GM19328 (cell line): ENCODE results near the gene PDE4D.
A peak's percentile ranks its signal among the peaks of the same experiment; 100 is the strongest.

ENCODE experiments used
- ATAC-seq: cut with Tn5 transposase; IDR thresholded peaks from one replicate; pipeline ENCODE4 v1.9.1; 2021; ENCODE audit warnings: mild to moderate bottlenecking, moderate library complexity; ENCODE audit not compliant: unreplicated experiment

Gene PDE4D

DNA sequence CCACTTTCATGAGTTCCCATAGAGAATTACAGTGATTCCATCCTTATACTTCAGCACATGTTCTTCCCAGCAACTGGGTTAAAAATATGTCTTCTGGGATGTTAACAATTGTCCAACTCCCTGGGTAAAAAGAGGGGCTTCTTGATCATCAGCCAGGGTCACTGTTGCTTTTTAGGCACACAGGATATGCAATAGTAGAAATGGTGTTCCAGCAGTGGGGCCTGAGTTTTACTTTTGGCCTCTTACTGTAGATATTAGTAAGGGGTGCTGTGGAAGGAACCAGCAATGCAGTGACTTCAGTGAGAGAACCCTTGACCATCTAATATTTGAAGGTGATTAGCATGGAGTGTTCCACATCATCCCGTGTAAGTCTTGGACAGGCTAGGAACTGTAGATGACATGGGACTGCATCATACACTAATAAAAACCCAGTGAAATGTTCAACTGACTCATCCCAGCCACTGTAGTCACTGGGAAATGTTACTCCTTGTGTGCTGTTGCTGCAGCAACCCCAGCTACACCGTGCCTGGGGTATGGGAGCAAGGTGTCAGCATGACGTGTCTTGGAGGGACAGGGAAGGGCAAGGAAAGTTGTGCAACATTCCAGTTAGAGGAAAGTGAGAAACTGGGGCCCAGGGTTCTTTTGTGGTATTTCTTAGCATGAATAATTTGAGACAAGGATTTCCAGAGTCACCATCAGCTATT is 699.8 kb downstream of the PDE4D start:
- ATAC-seq, result no peak

DNA sequence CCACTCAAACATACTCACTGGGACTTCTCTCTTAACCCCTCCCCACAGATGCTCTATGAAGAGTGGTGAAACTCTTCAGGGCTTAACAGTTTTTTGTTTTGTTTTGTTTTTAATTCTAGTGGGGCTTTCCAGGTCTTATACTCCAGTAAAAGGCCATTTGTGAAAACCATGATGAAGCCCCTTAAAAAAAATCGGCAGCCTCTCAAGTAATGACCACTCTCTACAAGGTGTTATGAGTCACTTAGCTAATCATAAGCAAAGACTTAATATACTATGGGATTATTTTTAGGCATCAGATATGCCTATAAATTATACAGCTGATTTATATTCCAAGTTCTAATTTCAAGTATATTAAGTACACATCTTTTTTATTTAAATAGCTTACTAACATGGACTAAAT is 702.8 kb downstream of the PDE4D start:
- ATAC-seq, result no peak

DNA sequence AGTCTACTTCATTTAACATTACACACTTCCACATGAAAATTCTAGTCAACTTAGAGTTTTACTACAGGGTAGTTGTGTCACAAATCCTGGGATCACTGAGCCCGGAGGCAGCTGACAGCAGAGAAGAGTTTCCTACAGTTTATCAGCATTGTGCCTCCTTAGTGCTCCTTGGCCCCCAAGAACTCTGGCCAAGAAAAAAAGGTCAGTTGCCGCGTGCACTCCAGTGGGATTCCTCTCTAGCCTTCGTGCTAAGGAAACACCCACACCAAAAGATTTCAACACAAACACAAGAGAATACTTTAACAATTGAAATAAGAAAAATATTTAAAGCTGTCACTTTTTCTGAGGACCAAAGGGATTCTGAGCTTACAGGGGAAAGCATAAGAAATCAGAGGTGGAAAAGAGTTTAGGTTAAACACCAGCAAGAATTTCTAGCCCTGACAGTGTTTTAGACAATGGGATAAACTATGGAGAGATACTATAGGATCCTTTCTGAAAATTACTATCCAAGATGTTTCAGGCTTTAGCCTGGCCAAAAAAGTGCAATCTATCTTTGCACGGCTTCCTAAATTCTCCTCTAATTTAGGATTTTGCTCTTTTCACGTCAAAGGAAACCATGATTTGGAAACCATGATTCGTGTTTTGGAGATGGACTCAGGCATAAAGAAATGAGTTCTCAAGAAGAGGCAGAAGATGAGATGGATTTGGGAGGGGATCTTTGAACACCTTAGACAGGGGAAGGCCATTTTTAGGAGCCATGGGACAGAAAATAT is 703.9 kb downstream of the PDE4D start:
- no peak for ATAC-seq

DNA sequence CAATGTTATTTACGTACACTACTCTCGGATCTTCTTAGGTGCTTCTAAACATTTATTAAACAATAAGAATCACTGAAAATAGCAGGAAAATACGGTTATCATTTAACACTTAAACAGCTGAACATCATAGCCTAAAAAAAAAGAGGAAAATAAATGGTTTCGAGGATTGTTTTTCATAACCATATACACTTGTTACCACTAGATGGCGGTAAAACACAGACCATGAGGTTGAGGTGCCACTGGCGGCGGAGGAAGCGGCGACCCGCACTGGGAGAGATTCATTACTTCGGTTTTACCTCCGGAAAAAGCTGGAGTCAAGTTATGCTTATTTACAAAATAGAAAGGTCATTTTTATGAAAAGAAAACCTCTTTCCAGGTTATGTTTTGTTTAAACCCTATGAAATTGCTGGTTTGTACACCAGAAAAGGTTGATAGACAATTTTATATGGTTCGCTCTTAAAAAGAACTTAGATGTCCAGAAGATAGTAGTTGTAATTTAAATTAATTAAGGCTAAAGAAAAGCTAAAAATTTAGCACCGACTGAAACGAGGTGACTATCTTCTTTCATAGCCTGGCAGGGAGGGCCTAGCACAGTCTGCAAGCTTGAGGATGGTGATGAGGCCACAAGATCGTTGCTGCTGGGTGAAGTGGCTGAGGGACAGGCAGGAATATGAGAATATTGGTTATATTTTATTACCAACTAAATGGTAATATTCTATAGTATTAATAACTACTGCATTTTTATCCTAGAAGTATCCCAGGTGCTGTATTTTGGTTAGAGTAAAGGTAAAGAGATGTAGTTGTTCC is 704.9 kb downstream of the PDE4D start:
- no peak for ATAC-seq

DNA sequence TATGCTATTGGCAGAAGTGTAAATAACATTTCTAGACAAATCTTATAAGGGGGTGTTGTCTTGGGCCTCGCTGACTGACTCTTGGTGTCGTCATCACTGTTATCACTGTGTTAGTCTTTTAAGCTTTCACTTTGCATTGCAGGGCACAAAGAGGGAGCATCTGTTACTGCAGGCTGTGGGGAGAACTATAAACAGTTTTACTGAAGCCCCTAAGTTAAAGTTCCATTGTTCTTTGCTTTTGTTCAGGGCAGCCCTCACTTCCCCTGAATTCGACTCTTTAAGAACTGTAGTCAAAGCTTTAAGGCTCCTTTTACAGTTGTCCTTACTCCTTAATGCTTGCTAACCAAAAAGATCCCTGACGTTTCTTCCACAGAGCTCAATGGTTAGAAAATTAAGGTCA is 705.7 kb downstream of the PDE4D start:
- ATAC-seq, result no peak

DNA sequence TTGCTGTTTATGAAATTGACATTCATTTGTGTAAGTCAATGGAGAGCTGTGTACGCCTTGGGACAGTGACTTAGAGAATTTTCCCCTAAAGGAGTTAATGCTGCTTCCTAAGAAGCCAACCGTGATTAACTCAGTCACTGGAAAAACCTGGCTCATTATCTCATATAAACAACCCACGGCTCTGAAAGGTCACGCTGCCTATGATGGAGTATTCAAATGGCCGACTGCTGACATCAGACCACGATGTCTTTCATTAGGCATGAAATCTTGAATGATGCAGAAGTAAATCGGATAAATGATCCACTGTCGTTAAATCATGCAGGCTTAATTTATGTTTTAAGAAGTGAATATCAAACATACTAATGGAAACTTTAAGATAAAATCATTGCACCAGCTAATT is 706.9 kb downstream of the PDE4D start:
- ATAC-seq, result no peak

DNA sequence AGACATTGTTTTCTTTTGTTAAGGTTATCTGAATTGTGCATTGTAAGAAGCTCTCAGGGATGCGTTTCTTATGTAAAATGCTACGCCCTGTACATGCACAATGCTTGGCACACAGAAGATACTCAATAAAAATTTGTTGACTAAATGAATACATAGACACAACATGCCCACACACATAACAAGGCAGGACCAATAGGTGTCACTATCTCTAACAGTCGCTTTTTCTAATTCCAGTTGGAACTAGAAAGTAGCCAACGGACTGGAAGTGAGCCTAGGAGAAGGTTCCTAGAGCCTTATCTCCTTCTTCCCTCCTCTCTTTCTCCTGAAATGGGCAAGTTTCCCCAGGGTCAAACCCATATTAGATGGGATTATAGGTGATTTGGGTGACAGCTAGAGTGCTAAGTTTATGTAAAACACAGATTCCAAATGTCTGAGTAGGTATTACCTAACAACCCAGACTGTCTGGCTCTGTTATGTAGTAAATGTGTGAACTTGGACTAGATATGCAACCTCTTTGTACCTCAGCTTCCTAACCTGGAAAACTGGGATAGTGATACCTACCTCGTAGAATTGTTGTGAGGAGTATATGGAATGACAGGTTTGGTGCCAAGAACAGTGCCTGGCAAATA is 707.7 kb downstream of the PDE4D start:
- ATAC-seq, result no peak

DNA sequence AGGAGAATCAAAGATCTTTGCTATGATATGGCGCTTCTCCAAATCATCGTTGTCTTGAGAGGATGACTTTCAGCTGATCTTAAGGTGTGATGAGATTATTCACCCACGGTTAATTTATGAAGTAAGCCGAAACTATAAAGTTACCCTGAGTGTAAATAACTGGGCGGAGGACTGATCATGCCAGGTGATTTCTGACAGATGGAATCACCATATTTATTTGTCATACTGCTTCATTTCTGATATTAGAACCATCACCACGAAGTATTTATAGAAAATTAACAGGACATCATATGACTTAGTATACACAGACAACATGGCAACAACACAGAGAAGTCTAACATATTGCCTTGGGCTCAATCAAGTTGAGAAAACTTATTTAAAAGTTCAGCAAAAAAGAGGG is 708.8 kb downstream of the PDE4D start:
- no peak for ATAC-seq

DNA sequence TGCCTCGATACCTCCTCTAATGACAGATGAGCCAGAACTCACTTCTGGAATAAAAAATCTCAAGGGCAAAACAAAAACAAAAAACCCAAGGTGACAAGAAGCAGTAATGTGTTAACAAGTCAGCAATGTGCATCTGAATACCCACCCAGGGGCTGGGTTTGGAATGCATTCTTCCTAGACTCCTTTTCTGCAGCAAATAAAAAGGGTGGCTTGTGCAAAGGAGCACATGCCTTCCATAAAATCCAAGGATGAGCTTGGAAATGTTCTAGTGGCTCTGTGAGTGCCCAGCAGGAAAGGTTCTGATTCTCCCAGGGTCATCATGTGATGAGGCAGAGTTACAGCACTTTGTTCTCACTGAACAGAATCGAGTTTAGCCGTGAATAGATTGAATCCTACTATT is 710.8 kb downstream of the PDE4D start:
- no peak for ATAC-seq

DNA sequence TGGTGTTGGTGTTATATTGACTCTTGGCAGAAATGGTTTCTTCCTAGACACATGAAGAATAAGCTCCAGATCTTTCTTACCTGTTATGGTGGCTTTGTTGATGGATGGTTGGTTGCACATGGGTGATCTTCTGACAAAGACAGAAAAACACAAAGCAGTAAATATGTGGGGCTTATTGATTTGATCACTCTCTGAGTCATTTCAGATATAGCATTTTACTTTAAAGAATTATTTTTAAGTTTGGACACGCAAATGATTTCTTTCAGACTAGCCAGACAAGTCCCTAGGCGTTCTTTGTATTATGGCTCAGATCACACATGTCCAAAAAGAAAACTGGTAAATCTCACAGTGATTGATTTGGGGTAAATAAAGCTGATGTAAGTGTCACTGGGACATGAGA is 713.0 kb downstream of the PDE4D start:
- ATAC-seq, result peak; percentile 76

DNA sequence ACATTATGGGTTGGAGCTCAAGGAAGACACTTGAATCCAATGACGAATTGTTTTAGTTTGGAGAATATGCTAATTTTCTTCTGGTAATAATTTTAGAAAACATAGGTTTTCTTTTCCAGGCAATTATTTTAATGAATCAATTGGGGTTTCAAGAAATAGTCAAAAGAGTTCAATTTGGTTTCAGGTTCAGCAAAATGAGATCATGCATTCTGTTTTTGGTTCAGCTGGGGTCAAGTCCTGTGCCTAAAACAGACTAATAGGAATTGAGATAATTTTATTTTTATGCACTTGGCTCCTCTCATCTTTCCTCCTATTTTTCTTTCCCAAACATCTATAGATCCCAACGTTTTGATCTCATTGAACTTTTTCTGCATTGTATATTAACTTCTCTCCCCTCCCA is 713.8 kb downstream of the PDE4D start:
- ATAC-seq, result no peak

DNA sequence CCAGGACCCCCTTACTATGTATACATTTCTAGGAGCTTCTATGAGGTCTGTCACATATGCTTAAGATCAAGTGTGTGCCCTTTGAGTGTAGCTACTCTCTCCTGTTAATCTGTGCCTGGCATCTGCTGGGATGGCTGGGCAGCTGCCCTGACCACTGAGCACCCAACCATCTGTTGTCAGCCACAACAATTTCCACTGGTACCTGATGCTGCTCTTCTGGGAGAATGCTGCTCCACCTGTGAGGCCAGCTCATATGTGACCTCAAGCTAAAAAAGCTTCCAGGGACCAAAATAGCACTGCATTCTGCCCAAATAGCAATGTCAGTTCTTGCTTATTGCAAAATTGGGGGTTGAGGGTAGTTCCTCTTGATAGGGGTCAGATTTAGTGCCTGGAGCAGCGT is 715.0 kb downstream of the PDE4D start:
- no peak for ATAC-seq

DNA sequence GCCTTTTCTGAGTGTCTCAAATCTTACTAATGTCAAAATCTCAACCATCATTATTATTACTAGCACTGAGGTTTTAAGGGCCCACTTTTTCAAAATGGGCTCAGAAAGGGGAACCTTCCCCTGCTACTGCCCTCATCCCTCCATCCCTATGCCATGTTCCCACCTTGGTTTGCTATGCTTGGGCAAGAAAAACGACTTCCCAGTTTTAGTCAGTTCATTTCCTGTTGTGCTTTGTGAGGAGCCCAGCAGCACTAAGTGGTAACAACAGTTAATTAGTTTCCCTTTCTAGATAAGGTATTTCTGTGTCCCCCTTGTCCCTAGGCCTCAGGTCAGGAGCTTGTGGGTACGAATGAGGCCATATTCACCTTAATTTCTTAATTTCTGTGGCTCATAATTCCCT is 715.5 kb downstream of the PDE4D start:
- no peak for ATAC-seq

DNA sequence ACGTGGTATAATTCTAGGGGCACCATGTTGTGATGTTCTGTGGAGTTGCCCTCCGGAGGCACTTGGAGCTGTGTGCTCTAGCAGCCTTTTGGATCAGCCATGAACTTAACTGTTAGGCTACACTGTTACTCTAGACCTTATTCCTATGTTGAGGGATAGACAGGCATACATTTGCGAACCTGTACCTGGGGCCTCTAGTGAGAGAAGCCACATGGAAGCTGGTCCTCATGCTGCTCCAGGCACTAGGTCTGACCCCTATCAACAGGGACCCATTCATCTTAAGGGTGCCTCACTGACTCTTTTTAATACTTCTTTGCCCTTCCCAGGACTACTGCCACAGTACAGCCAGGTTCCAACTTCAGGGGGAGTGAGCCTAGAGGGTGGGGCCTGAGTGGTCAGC is 715.9 kb downstream of the PDE4D start:
- ATAC-seq, result no peak

DNA sequence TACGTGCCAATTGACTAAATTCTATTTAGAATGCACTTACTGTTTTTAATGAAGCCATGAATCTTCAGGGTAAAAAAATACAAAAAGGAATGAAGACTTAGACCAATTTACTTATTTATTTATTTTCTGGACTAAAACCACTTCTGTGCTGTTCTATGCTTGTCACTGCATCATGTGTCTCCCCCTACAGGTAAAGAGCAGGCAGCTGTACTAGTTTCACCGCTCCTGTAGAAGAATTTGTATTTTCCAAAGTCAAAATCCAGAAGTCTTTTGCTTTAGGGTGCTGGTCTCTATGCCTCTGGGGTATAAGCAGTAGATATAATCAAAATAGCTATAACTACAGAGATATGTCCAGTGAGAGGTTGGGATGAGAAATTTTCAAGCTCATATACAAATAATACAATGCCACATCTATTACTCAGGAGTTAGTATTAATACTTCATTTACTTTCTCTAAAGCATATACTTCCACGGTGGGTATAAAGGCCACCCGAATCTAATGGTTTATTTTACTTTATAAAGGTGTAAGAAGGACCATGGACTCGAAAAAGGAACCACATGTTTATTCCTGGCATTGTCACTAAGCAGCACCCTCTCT is 719.2 kb downstream of the PDE4D start:
- no peak for ATAC-seq

DNA sequence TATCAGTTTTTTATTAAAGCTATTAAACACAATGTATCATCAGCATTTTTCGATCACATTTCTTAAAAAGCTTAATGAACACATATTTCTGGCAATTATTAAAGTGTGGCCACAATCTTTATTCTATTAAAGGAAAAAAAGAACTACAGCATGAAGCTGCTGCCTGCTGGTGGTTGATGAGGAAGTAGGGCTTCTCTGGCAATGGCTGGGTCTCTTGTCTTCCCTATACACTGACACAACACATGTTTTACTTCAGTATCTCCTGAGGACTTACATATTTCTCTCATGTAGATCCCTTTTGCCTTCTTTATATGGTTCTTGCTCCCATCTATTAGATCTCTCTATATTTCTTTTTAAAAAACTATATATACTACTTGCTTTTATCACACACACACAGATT is 719.9 kb downstream of the PDE4D start:
- no peak for ATAC-seq

DNA sequence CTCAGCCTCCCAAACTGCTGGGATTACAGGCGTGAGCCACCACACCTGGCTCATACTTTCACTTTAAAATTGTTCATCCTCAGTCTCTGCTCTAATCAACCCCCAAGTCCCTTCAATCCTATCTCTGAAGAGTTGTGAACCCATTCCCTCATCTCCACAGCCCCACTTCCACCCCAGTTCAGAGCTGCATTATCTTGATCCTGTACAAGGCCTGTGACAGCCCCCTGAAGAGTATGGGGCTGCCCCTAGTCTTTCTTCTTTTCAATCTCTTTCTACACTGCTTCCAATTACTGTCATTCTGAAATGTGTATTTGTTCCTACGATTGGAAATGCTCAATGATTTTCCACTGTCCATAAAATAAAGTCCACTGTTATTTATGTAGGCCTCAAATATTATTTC is 722.4 kb downstream of the PDE4D start:
- no peak for ATAC-seq

DNA sequence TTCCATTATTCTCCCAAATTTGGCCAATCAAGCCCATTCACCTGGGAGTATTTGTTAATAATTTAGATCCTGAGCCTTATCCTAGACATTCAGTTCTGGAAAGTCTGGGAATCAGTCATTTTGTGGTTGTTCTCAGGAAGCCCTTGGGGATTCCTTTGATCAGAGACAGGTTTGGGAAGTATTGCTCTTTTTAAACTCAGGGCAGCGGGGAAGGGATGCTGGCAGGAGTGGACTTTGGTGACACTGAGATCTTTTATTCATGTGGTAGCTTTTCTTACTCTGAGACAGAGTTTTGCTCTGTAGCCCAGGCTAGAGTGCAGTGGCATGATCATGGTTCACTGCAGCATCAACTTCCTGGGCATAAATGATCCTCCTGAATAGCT is 723.8 kb downstream of the PDE4D start:
- no peak for ATAC-seq

DNA sequence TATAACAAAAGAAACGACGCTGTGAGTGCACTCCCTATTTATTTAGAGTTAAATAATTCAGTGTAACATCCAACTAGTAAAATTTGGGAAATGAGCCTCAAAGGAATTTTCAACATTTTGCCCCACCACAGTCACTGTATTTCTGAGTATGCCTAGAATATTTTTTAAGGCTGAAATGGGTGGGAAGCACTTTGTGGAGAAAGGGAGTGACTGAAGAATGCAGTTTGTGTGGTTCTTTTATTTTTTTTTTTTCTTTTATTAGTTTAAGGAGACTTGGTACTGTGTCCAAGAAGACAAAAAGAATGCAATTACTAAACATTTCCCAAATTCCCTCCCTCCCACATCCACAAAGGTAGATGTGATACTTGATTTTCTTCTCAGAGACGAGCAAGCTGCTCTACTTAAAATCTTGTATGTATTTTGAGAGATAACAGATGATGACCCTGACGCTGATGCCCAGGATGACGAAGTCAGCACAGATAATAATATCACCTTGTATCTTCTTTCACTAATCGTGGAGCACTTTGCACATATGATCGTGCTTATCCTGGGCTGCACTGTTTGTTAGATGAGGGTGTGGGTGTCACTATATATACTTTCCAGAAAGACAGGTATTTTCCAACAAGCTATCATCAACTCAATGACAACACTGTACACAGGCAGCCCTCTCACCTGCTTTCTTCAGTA is 724.3 kb downstream of the PDE4D start:
- ATAC-seq, result no peak

DNA sequence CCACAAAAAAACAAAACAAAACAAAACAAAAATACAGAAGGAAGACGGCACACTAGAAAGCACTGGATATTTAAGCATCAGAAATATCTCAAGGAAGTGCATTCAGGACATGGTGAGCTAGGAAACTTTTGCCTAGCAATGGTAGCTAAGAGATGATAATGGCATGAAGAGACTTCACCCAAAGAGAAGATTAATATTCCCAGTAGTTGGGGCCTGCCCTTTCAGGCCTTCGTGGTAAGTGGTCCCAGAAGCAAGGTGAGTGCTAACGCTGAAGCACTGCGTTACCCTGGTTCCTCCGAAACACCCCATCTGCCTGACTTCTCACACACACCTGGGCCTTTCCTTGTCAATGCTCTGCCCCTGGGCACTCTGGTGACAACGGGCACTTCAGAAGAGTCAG is 725.5 kb downstream of the PDE4D start:
- ATAC-seq, result no peak
